Mammary epithelial cell (primary cell): ENCODE data around the gene FIBP.

Source experiments
- CTCF ChIP-seq, 2 donors: IDR thresholded peaks in 1 of 2; conservative IDR thresholded peaks in 1 of 2; 2 replicates each; pipeline ENCODE4 v1.5.1; 2011 to 2012; ENCODE audit warnings: inconsistent platforms in 2 of 2, low read length in 2 of 2, mild to moderate bottlenecking in 2 of 2, control low read depth in 1 of 2, low read depth in 1 of 2; ENCODE audit not compliant: insufficient read depth in 1 of 2; ENCODE audit errors: extremely low read depth in 1 of 2
- EZH2 ChIP-seq: IDR thresholded peaks from 2 replicates; pipeline ENCODE4 v1.6.1; 2012; ENCODE audit warnings: low read length, inconsistent platforms, borderline replicate concordance

GRCh38 chr11:65834202-65834601 lies 54.1 kb downstream of the FIBP start:
- TF ChIP-seq CTCF (conservative IDR thresholded peaks at IDR 0.05 in 1 of 2, IDR thresholded peaks at IDR 0.05 in 1 of 2; ENCODE audit: extremely low read depth in 1 of 2, insufficient read depth in 1 of 2, low read depth in 1 of 2, low read length in 2 of 2) = no peak
- TF ChIP-seq EZH2 = no peak
